GM12875 (cell line): ENCODE results near the gene TM7SF2.
A peak's percentile ranks its signal among the peaks of the same experiment; 100 is the strongest.
"Not testable (repeated sequence)": the region's sequence is repeated elsewhere in the genome, so short reads cannot be mapped to it uniquely, and the experiment has no call there.

Experiments used
- H3K4me3 ChIP-seq: one replicate; pipeline ENCODE4 v1.5.1; 2011; ENCODE audit warnings: low read depth, low read length, control low read depth
- TF ChIP-seq, protein P1 (sequence below): IDR thresholded peaks from 2 replicates; pipeline ENCODE4 v1.5.1; 2011; ENCODE audit warnings: low read depth, mild to moderate bottlenecking, control low read depth, inconsistent platforms, low read length, moderate library complexity, borderline replicate concordance; ENCODE audit not compliant: insufficient read depth

TM7SF2 gene

DNA sequence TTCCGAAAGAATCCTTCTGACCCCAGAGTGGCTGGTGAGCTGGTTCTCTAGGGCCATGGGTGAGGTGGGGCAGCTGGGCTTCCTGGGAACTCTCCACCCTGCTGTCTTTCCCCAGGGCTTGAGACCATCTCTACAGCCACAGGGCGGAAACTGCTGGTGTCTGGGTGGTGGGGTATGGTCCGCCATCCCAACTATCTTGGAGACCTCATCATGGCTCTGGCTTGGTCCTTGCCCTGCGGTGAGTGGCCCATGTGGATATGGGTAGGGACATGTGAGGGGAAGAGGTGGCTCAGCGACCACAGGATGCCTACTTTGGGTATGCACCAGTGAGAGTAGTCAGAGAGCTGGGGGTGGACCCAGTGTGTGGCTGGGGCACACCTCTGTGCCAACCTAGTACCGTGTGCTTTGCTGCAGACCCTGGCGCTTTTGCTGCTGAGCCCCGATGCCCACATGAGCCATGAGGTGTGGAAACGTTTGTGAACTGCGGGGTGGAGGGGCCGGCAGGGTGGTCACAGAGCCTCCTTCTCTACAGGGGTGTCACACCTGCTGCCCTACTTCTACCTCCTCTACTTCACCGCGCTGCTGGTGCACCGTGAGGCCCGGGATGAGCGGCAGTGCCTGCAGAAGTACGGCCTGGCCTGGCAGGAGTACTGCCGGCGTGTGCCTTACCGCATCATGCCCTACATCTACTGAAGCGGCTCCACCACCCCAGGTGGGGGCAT, 3.9 kb downstream of the TM7SF2 start:
- H3K4me3 ChIP-seq = no peak overlapping the region
- TF ChIP-seq, protein P1, sequence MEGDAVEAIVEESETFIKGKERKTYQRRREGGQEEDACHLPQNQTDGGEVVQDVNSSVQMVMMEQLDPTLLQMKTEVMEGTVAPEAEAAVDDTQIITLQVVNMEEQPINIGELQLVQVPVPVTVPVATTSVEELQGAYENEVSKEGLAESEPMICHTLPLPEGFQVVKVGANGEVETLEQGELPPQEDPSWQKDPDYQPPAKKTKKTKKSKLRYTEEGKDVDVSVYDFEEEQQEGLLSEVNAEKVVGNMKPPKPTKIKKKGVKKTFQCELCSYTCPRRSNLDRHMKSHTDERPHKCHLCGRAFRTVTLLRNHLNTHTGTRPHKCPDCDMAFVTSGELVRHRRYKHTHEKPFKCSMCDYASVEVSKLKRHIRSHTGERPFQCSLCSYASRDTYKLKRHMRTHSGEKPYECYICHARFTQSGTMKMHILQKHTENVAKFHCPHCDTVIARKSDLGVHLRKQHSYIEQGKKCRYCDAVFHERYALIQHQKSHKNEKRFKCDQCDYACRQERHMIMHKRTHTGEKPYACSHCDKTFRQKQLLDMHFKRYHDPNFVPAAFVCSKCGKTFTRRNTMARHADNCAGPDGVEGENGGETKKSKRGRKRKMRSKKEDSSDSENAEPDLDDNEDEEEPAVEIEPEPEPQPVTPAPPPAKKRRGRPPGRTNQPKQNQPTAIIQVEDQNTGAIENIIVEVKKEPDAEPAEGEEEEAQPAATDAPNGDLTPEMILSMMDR = no peak

DNA sequence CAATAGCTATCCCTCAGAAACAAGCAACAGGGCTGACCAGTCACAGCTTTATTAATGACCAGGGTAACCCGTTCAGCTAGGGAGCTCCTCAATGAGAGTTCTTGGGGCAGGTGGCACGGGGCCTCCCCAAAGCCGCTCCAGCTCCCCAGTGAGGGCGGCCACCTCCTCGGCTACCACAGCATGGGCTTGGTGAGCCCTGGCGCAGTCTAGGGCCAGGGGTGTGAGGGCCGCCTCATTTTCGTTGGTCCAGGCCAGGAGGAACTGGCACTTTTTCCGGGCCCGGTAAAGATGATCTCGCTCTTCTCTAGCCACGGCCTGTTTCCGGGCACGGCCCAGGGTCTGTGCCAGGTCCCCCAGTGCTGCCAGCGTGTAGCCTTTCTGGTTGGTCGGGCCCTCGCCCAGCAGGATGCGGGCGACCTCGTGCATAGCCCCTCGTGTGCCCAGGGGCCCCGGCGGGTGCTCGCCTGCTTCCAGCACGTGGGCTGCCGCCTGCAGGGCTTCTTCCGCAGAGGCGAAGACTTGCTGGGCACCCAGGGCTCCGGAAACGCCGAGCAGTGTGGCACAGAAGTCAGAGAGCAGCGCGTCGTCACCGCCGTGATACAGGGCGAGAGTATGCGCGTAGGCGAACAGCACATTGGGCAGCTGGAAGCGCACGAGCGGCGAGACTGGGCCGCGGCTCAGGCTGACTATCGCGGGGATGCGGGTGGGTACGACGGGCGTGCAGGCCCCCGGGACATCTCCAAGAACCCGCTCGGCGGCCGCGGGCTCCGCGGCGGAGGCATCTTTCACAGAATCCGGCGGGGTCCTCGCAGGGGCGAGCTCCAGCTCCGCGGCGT, 4.9 kb downstream of the TM7SF2 start:
- H3K4me3 ChIP-seq = peak overlapping the region; percentile 98
- TF ChIP-seq, protein P1 = no peak

GRCh38 chr11:65117206-65118096, 5.8 kb downstream of the TM7SF2 start, which contains the start of gene ZNHIT2:
TSS of gene ZNHIT2 (minus strand) at chr11:65117701. CDS start at chr11:65117653, 48 bp downstream.
- peak within 1 kb of the TSS; percentile 98 for H3K4me3 ChIP-seq
- TF ChIP-seq, protein P1 = peak; percentile 87

DNA sequence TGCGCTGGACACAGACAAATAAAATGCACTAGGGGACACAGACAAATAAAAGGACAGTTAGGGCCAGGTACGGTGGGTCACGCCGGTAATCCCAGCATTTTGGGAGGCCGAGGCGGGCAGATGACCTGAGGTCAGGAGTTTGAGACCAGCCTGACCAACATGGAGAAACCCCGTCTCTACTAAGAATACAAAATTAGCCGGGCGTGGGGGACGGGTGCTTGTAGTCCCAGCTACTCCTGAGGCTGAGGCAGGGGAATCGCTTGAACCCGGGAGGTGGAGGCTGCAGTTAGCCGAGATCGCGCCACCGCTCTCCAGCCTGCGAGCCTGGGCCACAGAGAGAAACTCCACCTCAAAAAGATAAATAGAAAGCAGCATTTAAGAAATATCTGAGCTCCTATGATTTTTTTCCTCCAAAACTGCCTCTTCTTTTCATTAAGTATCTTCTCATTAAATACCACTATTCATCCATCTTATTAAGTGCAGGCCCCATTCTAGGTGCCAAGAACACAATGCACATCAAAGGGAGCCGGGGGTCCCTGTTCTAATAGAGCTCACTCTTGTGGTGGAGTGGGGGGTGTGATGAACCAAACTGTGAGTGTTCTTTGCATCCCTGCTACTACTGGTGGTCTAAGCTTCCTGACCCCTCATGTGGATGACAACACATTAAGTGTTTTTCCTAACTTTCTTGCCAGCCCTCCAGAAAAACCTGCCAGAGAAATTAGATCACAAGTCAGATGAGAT, 6.6 kb downstream of the TM7SF2 start:
- no peak overlapping the region for H3K4me3 ChIP-seq

GRCh38 chr11:65118891-65119669, 7.4 kb downstream of the TM7SF2 start:
- not testable (repeated sequence) for H3K4me3 ChIP-seq

More for the DNA sequence above, 6.6 kb downstream of the TM7SF2 start:
- TF ChIP-seq, protein P1 = no peak

- TF ChIP-seq, protein P1 = no peak
- H3K4me3 ChIP-seq = no peak overlapping the region
Measured at GRCh38 chr11:65119670-65119995, 8.0 kb downstream of the TM7SF2 start.
